GM18519 (cell line): ENCODE data around the gene OGFOD1.
"Not testable (repeated sequence)": the region's sequence is repeated elsewhere in the genome, so short reads cannot be mapped to it uniquely, and the experiment has no call there.

Source experiments
- ATAC-seq: cut with Tn5 transposase; IDR thresholded peaks from one replicate; pipeline ENCODE4 v1.9.1; 2021; ENCODE audit warnings: mild to moderate bottlenecking, moderate library complexity; ENCODE audit not compliant: unreplicated experiment, low FRiP score

OGFOD1 gene

DNA sequence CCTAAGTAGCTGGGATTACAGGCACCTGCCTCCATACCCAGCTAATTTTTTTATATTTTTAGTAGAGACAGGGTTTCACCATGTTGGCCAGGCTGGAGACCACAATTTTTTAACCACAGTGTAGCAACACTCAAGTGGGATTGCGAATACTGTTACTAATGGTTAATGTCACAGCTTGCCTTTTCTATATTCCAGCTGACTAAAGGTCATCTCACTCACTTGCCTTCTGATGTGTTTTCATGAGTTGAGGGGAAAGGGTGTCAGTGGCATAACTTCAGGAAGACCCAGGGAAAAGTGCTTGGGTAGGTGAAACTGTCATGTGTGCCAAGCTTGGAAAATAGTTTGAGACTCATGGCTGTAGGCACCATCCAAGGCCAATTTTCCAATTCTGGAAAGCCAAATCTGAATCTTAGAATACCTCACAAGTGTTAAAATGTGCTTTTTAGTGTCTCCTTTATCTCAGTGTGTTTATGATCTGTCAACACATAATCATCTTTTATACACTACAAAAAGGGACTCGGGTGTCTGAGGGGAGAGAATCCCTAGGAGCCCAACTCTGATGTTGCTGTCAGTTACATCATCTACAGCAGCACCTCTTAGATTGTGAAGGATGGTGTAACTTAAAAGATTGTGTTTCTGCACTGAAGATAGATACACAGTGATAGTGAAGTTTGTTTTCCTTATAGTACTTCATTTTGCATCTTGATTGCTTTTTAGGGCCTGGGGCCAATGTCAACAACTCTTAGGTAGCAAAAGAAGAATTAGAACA, 27.1 kb downstream of the OGFOD1 start:
- no peak for ATAC-seq

DNA sequence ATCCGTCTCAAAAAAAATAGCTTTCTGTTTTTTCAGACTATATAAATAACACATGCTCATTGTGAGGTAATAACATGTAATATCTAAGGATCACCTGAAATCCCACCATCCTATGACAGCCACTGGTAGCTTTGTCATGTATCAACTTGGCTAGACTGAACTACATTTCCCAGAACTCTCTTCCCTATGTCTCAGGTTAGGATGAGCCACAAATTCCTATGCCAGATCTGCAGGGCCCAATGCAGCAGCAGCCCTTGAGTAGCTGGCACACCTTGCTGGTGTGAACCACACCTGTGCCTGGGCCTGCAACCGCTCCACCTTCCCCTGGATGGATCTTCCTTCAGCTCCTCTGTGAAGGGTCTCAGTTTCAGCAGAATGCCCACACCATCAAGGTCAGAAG, 28.1 kb downstream of the OGFOD1 start:
- ATAC-seq, result no peak

DNA sequence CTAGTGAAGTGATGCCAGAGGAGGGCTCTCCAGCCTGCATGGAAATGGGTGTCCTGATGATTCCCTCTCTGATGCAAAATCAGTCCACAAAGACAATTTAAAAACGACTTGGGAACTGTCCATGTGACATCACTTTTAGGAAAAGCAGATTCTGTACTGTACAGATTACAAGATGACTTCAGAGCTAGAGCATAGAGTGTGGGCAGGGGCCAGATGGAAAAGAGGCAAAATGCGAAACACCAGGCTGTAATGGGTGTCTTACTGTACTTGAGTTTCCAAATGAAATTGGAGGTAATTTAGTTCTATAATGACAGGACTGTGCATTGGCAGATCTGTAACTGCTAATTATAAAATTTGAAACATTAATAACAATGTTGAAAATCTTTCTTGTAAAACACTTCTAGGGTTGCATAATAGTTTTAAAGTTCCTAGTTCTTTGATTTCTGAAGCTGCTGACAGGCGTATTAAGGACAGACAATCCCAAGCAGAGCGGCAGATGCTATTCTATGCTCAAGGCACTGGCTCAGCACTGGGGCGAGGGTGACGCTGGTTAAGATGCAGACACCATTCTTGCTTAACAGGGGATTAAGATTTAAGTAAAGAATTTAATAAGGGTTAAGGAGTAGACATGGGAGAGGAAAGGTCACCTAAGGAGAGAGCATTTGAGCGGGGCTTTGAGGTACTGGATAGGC, 29.6 kb downstream of the OGFOD1 start:
- ATAC-seq, result no peak

DNA sequence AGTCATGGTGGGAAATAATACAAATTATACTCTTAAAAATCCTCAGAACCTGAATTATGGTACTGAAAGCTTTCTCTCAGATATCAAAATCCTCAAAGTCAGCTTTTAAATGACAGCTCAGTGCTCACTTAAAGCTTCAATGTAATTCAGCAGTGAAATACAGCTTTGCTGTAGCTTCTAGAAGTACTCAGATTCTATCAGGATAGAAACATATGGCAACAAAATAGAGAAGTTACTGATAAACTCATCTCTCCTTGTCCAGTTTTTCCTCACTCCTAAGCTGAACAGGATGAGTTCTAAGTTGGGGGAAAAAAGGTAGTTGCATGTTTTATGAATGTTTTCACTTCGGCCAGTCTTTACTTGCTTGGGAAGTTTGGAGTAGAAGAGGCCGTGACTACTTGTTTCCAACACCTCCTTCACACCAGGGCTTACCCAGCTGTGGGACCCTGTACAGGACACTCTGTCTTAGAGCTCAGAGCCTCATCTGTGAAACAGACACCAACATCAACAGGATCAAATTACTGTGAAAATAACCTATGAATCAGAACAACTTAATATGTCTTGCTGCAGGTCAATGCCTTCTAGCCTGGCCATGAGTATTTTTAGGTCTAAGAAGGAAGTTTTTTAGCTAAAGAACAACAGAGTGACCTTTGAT, 30.2 kb downstream of the OGFOD1 start:
- ATAC-seq, result no peak

DNA sequence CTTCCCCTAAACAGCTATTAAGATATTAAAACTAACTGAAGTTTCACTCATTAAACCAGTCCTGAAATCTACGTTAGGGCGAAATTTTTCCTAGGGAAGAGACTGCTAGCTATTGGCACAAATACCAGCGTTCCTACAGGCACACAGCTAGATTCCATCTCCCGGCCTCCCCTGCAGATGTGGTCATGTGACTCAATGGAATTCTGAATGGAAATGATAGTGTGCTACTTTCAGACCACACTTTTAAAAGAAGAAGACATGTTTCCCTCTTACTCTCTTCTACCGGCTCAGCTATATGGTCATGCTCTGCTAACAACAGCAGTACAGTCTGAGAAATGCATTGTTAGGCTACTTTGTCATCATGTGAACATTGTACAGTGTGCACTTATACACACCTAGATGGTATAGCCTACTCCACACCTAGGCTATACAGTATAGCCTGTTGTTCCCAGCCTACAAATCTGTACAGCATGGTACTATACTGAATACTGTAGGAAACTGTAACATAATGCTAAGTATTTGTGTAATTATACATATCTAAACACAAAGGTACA, 31.4 kb downstream of the OGFOD1 start:
- no peak for ATAC-seq

DNA sequence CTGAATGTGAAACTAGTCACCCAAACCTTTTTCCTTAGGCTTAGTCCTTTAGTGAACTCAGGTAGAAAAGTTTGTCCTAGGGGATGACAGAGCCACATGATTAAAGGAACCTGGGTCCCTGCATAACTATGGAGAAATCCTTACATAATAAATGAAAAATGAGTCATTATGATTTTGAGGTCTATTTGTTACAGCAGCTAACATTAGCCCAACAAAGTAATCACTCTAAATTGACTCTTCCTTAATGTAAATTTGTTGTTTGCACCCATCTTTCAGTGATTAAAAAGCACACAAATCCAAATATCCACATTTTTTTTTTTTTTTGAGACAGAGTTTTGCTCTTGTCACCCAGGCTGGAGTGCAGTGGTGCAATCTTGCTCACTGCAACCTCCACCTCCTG, 32.0 kb downstream of the OGFOD1 start:
- ATAC-seq, result no peak

DNA sequence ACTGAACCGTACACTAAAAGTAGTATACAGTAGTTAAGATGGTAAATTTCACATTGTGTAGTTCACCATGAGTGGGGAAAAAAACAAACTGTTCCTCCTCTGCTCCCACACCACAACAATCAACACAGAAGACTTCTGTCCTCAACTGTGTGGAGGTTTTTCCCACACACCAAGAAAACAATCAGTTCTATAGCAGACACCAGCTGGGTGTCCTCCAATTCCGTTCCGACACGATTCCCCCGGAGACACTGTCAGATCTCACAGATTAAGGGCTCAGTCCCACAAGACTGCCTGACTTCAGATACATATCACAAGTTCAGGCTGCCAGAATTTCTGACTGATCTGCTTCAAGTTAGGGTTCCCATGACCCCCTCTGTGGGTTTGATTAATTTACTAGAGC, 36.7 kb downstream of the OGFOD1 start:
- ATAC-seq, result no peak

DNA sequence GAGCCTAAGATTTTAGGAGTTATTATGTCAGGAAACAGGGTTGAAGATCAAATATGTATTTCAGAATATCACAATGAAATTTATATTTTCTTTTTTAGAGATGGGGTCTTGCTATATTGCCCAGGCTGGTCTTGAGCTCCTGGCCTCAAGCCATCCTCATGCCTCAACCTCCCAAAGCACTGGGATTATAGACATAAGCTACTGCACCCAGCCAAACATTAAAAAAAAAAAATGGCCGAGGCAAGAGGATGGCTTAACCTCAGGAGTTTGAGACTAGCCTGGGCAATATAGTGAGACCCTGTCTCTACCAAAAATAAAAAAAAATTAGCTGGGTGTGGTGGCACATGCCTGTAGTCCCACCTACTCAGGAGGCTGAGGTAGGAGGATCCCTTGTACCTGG, 37.5 kb downstream of the OGFOD1 start:
- not testable (repeated sequence) for ATAC-seq

DNA sequence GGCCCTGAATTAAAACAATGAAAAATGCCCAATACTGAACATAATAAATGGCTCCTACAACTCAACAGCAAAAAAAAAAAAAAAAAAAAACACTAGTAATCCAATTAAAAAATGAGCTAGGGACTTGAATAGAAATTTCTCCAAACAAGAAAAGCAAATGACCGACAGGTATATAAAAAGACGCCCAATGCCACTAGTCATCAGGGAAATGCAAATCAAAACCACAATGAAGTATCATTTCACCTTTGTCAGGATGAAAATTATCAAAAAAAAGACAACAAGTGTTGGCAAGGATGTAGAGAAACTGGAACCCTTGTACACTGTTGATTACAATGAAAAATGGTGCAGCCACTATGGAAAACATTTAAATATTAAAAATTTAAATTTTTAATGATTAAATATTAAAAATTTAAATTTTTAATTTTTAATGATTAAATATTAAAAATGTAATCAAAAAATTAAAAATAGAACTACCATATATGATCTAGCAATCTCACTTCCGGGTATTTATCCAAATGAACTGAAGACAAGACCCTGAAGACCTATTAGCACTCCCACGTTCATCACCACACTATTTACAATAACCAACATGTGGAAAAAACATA, 40.4 kb downstream of the OGFOD1 start:
- ATAC-seq, result no peak

DNA sequence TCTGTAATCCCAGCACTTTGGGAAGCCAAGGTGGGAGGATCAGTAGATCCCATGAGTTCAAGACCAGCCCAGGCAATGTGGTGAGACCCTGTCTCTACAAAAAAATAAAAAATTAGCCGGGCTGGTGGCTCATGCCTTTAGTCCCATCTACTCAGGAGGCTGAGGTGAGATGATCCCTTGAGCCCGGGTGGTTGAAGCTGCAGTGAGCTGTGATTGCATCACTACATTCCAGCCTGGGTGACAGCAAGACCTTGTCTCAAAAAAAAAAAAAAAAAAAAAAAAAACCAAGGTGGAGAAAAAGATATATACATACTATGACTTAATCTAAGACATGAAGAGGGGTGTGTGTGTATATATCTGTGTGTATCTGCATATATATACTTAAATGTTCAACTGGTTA, 41.8 kb downstream of the OGFOD1 start:
- no peak for ATAC-seq

DNA sequence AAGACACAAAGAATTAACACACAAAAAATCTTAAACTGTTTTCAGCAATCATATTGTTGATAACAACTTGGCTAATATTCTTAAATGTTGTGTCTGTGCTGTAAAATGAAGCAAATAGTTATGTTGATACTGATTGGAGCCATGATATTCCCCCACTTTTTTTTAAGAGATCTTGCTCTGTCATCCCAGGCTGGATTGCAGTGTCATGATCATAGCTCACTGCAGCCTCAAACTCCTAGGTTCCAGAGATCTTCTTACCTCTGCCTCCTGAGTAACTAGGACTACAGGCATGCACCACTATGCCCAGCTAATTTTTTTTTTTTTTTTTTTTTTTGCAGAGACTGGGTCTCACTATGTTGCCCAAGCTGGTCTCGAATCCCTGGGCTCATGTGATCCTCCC, 42.5 kb downstream of the OGFOD1 start:
- no peak for ATAC-seq

DNA sequence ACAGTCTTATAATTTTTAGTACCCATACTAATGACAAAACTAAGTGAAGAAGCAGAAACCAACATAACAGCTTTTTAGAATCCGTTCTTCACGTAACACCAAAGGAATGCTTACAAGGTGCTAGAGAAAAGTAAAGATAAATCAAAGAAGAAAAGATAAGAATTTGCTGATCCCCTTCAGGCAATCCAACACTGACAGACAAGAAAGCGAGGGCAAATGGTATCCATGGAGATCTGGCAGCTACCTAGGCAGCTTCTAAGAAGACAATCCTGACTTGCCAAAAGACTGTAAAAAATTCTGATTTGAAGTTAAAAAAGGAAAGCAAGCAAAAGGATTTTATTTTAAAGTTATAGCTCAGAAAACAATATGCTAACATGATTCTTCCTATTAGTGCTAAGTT, 53.8 kb downstream of the OGFOD1 start:
- ATAC-seq, result no peak

DNA sequence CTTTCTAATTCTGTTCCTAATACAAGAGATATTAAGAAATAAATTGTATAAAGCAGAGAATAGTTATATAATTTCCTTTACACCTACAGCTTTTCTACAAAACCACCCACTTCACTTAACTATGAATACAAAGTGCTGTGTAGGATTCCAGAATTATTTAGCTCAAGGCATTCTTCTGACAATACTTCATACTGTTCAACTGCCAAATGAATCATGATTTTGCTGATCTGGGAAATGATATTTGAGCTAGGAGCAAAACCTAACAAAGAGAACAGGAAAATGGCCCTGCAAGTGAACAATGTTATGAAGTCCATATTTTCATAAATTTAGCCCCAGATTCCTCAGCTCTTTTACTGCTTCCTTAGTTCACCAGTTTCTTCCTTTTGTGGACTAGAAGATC, 55.6 kb downstream of the OGFOD1 start:
- no peak for ATAC-seq

DNA sequence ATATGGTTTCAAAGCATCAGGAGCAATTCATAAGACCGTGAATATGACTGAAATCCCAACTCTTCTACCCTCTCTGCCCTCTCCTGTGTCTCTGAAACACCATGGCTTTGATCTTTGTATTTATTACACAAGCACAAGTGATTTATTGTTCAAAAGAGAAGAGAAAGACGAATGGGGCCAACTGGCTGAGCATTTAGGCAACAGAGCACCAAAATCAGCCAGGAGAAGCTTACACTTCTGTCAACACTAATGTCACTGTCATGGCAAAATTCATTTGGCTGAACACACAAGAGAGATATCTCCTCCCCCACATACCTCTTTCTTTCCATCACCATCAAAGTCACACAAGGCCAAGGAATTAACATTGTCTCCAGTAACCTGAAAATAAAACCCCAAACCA, 59.2 kb downstream of the OGFOD1 start:
- ATAC-seq, result no peak

DNA sequence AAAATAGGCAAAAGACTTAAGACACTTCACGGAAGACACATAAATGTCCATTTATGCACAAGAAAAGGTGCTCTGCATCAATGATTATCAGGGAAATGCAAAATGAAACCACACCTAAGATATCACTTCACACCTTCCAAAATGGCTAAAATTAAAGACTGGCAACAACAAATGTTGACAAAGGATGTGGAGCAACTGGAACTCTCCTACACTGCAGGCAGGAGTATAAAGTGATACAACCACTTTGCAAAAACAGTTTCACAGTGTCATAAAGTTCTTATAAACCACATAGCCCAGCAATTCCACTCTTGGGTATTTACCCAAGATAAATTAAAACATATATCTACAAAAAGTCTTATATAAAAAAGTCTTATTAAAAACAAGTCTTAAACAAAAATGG, 60.7 kb downstream of the OGFOD1 start:
- ATAC-seq, result no peak

DNA sequence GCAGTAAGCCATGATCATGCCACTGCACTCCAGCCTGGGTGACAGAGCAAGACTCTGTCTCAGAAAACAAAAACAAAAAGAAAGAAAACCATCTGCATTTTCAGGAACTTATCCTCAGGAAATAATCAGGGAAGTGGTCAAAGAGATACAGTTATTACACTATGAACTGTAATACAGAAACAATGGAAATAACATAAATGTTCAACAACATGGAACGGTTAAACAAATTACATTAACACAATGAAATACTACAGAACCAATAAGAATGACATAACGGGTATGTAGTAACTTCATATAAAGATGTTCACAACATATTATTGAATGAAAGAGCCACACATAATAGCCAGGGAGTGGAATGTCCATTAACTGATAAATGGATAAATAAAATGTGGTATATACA, 61.7 kb downstream of the OGFOD1 start:
- no peak for ATAC-seq

DNA sequence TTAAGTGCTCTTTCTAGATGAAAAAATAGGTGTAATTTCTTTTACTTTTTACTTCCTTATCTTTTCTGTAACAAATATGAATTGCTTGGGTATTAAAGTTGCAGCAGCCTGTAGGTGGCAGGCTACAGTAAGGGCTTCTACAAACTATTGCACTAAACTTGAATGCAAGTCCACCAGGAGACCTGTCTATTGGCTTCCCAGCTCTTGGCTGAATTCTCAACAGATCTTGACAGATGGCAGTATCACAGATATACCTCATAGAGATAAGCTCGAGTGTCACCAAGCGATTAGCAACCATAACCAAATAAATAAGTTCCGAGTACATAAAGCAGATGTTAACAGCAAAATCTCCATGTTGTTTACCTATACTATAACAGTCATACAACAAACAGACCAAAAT, 62.6 kb downstream of the OGFOD1 start:
- ATAC-seq, result no peak

DNA sequence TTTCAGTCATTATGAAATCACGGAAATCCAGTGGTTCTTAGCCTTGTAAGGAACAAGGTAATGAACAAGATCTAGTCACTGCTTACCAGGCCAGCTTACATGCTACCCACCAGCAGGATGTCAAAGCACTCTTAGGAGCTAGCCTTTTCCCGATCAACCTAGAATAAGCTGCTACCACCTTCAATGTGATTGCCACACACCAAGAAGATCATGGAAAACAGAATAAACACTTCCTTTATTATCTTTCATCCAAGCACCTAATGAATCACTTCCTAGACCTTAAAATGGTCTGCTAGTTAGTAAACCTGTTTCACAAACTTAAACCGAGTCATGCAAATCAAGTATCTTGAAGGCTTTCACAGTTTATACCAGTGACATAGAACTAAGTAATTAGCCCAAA, 63.5 kb downstream of the OGFOD1 start:
- no peak for ATAC-seq

DNA sequence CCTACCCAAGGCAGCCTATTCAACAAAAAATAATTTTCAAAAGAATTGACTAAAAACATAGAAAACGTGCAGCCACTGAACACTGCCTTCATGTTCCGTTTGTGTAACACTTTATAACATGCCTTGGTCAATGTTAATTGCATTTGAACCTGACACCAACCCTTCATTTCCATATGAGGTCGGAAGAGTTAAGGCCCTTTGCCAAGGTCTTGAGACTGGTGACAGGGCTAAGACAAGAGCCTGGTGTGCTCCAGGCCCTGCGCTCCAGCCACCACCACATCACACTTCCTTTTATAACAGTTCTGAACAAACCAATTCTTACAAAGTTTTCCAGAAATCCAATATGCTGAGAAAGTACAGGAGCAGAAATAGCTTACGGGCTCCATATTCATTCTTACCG, 64.3 kb downstream of the OGFOD1 start:
- no peak for ATAC-seq

DNA sequence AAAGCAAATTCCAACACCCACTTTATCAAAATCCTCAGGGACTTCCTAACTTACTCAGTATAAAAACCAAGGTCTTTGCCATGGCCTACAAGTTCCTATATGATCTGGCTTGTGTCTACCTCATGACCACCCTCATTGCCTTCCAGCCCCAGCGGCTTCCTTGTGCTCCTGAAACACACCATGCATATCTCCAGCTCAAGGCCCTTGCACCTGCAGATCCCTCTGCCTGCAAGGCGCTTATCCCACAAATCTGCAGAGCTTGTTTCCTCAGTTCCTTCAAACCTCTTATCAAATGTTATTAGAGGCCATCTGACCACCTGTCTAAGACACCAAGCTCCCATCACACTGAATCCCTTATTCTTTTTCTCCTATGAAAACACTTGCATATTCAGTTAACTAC, 65.9 kb downstream of the OGFOD1 start:
- no peak for ATAC-seq

DNA sequence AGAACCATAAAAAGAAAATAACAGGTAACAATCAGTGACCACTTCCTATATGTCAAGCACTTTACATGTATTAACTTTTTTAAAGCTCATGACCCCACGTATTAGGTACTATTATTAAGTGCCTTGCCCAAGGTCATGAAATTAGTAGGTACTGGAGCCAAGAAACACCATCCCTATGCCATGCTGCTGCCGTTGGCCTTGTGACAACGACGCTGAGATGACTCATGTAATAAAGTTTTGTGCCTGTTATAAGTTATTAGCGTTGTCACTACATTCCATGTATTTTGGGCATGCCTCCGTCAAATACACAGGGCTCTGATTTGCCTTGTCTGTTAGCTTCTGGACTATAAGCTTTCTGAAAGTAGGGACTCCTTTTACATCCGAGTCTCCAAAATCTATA, 67.1 kb downstream of the OGFOD1 start:
- no peak for ATAC-seq
